ENCODE results near the gene TIAM1. TPM values are rescaled to one million over a fixed set of nuclear protein-coding genes. Genes with fewer than 3 reads are reported as not detected.

The TIAM1 gene
- total RNA-seq, 1 donor from 2014 or later: 6.4 TPM

DNA sequence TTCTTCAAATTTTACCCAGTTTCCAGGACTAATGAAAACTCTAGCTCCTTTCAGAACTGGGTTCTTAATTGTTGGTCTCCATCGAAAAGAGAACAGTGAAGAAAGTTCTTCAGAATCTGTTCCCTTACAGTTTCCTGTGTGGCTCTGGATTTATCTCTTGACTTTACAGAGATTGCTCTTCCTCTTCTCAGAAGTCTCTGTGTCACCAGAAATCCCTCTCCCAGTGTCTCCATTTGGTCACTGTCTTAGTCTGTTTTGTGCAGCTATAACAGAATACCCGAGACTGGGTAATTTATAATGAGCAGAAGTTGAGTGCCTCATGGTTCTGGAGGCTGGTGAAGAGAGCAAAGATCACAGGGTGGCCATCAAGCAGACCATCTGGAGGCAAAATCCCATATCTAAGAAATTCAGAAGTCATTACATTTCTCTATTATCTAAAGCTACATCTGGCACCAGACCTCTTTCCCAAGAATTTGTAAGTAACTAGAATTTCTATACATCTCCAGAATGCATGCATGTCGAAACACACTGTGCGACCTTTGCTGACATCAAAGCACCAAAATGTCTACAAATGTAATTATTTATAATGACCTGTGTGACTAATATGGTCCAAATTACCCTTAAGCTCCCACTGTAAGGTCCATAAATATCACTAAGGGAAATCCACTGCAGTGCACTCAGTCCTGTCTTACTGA lies 240.3 kb downstream of the TIAM1 start:
- ATAC-seq (peak; percentile 13), DNase-seq (ENCODE audit: low spot score) (no peak)

GRCh38 chr21:31103163-31103562 lies 240.9 kb downstream of the TIAM1 start:
- DNase-seq (ENCODE audit: low spot score) (no peak), ATAC-seq (no peak)

GRCh38 chr21:31099122-31099521 lies 244.9 kb downstream of the TIAM1 start:
- DNase-seq (ENCODE audit: low spot score) (no peak), ATAC-seq (no peak)

GRCh38 chr21:31098576-31099005 lies 245.5 kb downstream of the TIAM1 start:
- ATAC-seq (peak; percentile 98), DNase-seq (ENCODE audit: low spot score) (peak; percentile 66)

DNA sequence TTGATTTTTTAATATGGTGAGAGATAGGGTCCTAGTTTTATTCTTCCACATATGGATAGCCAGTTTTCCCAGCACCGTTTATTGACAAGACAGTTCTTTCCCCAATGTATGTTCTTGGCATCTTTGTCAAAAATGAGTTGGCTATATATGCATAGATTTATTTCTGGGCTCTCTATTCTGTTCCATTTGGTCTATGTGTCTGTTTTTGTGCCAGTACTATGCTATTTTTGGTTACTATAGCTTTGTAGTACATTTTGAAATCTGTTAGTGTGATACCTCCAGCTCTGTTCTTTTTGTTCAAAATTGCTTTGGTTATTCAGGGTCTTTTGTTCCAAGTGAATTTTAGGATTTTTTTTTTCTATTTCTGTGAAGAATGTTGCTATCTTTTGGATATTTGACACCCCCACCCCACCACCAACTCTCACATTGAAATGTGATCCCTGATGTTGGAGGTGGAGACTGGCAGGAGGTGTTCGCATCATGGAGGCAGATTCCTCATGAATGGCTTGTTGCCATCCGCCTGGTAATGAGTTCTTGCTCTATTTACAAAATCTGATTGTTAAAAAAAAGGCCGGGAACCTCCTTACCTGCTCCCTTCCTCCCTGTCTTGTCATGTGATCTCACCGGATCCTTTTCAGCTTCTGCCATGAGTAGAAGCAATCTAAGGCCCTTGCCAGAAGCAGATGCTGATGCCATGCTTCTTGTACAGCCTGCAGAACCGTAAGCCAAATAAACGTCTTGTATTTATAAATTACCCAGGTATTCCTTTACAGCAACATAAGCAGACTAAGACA lies 251.0 kb downstream of the TIAM1 start:
- ATAC-seq (no peak), DNase-seq (ENCODE audit: low spot score) (no peak)

DNA sequence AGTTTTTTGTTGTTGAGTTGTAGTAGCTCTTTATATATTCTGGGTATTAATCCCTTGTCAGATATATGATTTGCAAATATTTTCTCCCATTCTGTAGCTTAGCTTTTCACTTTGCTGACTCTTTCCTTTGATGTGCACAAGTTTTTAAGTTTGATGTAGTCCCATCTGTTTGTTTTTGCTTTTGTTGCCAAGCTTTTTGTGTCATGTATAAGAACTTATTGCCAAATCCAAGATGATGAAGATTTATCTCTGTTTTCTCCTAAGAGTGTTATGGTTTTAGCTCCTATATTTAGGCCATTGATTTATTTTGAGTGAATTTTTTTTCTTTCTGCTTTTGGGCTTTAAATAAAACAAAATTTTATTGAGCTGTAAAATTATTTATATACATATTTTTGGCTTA lies 253.7 kb downstream of the TIAM1 start:
- no peak for DNase-seq (ENCODE audit: low spot score)
- no peak for ATAC-seq

DNA sequence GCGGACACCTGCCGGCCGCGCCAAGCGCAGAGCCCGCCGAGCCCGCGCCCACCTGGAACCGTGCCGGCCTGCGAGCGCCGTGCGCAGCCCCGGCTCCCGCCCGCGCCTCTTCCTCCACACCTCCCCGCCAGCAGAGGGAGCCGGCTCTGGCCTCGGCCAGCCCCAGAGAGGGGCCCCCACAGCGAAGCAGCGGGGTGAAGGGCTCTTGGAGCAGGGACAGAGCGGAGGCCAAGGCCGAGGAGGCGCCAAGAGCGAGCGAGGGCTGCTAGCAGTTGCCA lies 255.6 kb downstream of the TIAM1 start:
- no peak for ATAC-seq
- DNase-seq (ENCODE audit: low spot score): no peak

DNA sequence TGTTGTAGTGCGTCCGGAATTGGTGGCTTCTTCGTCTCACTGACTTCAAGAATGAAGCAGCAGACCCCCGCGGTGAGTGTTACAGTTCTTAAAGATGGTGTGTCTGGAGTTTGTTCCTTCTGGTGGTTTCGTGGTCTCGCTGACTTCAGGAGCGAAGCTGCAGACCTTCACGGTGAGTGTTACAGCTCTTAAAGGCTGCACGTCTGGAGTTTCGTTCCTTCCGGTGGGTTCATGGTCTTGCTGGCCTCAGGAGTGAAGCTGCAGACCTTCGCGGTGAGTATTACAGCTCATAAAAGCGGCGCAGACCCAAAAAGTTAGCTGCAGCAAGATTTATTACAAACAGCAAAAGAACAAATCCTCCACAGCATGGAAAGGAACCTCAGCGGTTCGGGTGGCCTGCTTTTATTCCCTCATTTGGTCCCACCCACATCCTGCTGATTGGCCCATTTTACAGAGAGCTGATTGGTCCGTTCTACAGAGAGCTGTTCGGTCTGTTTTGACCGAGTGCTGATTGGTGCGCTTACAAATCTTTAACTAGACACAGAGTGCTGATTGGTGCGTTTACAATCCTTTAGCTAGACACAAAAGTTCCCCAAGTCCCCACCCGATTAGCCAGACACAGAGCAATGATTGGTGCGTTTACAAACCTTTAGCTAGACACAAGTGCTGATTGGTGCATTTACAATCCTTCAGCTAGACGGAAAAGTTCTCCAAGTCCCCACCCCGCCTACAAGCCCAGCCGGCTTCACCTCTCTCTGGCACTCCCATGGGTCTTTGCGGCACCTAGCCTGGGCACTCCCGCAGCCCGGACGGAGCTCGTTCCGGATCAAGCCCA lies 256.2 kb downstream of the TIAM1 start:
- DNase-seq (ENCODE audit: low spot score) (no peak), ATAC-seq (no peak)

- ATAC-seq (peak; percentile 33), DNase-seq (ENCODE audit: low spot score) (no peak)
Observed at GRCh38 chr21:31084689-31085088, 259.4 kb downstream of the TIAM1 start.

DNA sequence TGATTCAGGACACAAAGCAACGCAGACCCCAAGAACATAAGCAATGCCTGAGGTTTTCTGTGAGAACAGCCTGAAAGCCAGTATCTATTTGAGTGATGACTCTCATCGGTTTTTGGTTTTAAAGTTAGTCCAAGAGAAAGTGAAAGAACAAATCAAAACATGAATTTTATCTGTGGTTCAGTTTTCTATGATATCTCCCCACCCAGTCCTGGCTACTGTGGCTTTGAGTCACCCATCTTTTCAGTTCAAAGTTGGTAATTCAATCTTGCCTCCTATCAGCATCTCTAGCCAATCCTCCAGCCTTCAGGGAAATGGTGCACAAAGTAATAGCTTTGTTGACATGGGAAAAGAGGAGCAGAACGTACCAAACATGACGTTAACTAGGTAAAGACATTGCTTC lies 265.3 kb downstream of the TIAM1 start:
- no peak for ATAC-seq
- no peak for DNase-seq (ENCODE audit: low spot score)

DNA sequence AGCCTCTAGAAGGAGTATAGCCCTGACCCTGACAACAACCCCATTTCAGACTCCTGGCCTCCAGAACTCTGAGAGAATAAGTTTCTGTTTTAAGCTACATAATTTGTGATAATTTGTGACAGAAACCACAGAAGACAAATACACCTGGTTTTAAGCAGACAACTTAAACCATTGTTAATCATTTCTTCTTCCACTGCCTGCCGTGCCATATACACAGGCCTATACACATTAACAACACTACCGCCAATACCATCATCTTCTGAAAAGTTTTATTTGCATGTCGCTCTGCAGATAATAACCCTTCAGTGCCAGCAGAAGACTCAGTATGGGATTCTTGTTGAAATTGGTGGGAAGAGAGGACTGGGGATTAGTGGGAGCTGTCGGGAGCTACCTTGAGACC lies 265.8 kb downstream of the TIAM1 start:
- ATAC-seq (no peak), DNase-seq (ENCODE audit: low spot score) (no peak)

GRCh38 chr21:31075848-31076247 lies 268.2 kb downstream of the TIAM1 start:
- no peak for ATAC-seq

GRCh38 chr21:31072533-31072932 lies 271.5 kb downstream of the TIAM1 start:
- ATAC-seq: no peak
- no peak for DNase-seq (ENCODE audit: low spot score)

More at GRCh38 chr21:31075848-31076247, 268.2 kb downstream of the TIAM1 start:
- no peak for DNase-seq (ENCODE audit: low spot score)

Data from left lobe of liver (tissue), 2 donors.